ENCODE measurements around the gene ADGRB3.

DNA sequence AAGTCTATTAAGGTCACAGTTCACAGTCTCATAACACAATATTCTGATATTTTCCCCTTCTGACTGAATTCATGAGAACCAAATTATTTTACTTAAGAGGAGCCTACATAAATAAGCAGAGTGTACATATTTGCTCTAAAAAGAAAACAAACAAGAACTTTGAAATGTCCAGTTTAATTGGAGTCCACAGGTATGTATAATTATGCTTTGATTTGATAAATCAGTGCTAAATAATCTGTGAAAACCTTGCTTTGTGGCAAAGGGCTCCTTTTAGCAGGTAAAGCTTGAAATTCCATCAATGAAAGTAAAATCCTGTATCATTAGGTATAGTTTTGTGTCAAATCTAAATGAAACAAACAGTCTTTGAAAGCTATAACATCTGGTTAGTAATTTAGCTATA, 69.4 kb downstream of the ADGRB3 start:
- TF ChIP-seq, protein P1, sequence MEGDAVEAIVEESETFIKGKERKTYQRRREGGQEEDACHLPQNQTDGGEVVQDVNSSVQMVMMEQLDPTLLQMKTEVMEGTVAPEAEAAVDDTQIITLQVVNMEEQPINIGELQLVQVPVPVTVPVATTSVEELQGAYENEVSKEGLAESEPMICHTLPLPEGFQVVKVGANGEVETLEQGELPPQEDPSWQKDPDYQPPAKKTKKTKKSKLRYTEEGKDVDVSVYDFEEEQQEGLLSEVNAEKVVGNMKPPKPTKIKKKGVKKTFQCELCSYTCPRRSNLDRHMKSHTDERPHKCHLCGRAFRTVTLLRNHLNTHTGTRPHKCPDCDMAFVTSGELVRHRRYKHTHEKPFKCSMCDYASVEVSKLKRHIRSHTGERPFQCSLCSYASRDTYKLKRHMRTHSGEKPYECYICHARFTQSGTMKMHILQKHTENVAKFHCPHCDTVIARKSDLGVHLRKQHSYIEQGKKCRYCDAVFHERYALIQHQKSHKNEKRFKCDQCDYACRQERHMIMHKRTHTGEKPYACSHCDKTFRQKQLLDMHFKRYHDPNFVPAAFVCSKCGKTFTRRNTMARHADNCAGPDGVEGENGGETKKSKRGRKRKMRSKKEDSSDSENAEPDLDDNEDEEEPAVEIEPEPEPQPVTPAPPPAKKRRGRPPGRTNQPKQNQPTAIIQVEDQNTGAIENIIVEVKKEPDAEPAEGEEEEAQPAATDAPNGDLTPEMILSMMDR (IDR thresholded peaks at IDR 0.05), result no peak
- no peak for TF ChIP-seq POLR2A (IDR thresholded peaks at IDR 0.05)

Measured in breast epithelium (tissue), 3 donors.